GM19452 (cell line): Measurements from ENCODE around the gene MAOA.

Experiments used
- ATAC-seq: cut with Tn5 transposase; IDR thresholded peaks from one replicate; pipeline ENCODE4 v1.9.1; 2021; ENCODE audit not compliant: unreplicated experiment

The MAOA gene

DNA sequence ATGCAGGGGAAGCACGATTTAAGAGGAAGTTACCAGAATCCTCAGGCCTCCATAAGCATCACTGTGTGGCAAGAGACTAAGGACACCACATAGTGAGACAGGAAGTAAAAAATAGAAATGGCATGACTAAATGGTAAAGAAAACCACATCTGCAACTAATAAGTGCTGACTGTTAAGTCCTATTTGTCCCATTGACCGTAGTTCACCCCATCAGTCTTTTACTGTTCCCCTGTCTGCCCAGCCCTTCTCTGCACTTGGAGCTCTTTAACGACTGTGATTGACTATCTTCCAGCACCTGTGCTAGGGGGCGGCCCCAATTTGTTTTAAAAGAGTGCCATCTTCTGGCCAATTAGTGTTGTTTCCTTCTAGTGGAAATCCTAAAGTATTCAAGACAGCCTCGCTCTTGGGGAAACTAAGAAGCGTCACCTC lies 94.2 kb downstream of the MAOA start:
- ATAC-seq = peak; percentile 81

DNA sequence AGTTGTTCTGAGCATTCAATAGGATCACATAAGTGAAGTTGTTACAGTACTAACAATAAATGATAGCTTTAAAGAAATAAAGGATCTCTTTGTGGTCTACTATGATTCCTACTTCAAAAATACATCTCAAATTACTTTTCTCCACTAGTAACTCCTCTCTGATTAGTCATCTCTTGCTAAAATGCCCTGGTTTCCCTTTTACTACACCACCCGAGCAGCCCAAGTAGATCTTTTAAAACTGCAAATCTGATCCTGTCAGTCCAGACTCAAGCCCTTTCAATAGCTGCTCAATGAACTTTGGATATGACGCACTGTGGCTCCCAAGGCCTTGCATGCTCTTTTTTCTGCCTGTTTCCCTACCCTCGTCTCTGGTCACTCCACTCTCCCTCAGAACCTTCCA lies 97.5 kb downstream of the MAOA start:
- no peak for ATAC-seq

DNA sequence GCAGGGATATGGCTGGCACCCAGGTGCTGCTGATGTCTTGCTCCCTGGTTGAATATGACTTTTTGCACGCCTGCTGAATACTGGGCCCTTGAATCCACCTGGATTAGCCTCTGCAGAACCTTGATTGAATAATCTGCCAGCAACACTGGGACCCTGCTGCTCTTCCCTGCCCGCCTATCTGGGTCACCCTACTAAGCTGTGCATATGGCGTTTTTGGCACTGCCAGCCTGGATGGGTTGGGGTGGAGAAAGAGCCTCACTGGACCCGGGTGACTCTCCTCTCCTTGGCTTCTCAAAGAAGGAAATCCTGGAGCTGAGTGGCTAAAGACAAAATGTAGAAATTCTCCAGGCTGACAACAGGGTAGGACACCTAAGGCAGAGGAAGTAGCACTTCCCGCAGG lies 100.0 kb downstream of the MAOA start:
- no peak for ATAC-seq

DNA sequence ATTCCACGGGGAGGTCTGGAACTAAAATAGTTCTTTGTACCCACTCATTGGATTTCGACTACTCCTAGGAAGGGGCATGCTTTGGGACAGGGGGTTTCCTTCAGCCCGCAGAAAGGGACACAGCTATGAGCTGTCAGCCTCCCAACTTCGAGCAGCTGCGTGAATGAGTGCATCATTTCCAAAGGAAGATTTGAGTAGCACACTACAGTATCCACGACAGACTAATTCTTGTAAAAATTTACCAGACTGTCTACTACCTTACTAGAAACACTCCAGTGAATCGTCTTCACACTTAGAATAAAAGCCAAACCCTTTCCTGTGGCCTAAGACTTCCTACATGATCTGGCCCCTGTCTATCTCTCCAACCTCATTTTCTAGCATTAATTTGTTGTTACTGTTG lies 101.9 kb downstream of the MAOA start:
- ATAC-seq = no peak

DNA sequence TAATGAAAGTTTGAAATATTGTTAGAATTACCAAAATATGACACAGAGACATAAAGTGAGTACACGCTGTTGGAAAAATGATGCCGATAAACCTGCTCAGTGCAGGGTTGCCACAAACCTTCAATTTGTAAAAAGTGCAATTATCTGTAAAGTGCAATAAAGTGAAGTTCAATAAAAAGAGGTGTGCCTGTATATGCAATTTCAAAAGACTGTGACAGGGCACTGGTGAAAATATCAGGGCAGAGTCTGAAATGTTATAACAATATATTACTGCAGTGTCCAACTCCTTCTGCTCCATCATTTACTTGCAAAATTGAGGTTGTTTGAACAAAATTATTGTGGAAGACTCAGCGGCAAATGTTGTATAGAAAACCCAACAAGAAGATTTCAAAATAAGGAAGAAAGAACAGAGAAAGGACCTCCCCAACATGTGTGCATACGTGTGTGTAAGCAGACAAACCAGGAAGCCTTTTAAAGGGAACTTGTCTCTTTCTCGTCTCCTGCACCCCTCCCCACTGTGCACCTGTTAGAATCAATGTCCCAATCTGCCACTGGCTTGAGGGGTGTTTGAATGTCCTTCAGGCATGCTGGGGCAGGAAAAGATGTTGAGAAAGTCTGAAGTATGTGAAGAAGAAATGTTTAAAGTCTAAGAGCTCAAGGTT lies 130.0 kb downstream of the MAOA start:
- ATAC-seq = no peak
